ENCODE data around the gene TEX264. TPM values are rescaled to one million over a fixed set of nuclear protein-coding genes. Genes with fewer than 3 reads are reported as not detected.

TEX264 gene
- polyA plus RNA-seq, 1 donor from 2014 or later = 35.4 TPM

DNA sequence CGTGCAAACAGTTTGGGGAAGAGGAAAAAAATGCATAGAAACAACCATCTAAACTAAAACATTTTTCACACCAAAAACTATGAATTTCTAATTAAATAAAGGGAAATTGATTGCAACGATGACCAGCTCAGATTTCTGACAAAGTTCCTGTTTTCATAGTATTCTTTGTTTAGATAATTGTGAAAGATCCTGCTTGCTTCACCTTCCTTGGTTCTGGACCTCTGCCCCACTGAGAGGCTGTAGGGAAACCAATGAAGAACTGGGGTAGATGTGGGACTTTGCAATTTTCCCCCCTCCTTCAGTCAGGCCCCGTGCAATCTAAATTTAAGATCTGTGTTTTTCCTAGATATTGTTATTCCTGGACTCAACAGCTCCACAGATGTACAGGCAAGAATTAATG lies 13.8 kb upstream of the TEX264 start:
- Histone ChIP-seq H3F3A (ENCODE audit: insufficient read depth, low read length, poor library complexity, severe bottlenecking) (no peaks in the 10 kb centered on the region), H3K79me2 (replicated peaks; ENCODE audit: insufficient read depth, low read length) (no peaks in the 10 kb centered on the region), H3K9me2 (ENCODE audit: insufficient read depth, low read length) (no peaks in the 10 kb centered on the region), H4K20me1 (ENCODE audit: insufficient read depth) (no peaks in the 10 kb centered on the region), H3K4me3 (ENCODE audit: low read length) (no peak overlapping the region), H3K9me3 (ENCODE audit: low read length) (no peaks in the 10 kb centered on the region), H3K36me3 (ENCODE audit: insufficient read depth, low read length) (peaks cover 4% of the 10 kb centered on the region), H2AFZ (ENCODE audit: low read depth, low read length) (no peak overlapping the region), H3K4me2 (ENCODE audit: low read length) (no peak overlapping the region), H3K27ac (ENCODE audit: low read length) (no peak overlapping the region), H3K9ac (ENCODE audit: low read length) (no peak overlapping the region), H3K27me3 (ENCODE audit: insufficient read depth, low read depth, low read length) (no peaks in the 10 kb centered on the region)
- no peak for TF ChIP-seq RAD21 (conservative IDR thresholded peaks at IDR 0.05)
- TF ChIP-seq EP300 (conservative IDR thresholded peaks at IDR 0.05; ENCODE audit: poor library complexity, severe bottlenecking) = no peak
- TF ChIP-seq MXI1 (conservative IDR thresholded peaks at IDR 0.05; ENCODE audit: poor library complexity, severe bottlenecking) = no peak
- no peak for TF ChIP-seq TAF1 (IDR thresholded peaks at IDR 0.05; ENCODE audit: low read depth)
- TF ChIP-seq, protein P1, sequence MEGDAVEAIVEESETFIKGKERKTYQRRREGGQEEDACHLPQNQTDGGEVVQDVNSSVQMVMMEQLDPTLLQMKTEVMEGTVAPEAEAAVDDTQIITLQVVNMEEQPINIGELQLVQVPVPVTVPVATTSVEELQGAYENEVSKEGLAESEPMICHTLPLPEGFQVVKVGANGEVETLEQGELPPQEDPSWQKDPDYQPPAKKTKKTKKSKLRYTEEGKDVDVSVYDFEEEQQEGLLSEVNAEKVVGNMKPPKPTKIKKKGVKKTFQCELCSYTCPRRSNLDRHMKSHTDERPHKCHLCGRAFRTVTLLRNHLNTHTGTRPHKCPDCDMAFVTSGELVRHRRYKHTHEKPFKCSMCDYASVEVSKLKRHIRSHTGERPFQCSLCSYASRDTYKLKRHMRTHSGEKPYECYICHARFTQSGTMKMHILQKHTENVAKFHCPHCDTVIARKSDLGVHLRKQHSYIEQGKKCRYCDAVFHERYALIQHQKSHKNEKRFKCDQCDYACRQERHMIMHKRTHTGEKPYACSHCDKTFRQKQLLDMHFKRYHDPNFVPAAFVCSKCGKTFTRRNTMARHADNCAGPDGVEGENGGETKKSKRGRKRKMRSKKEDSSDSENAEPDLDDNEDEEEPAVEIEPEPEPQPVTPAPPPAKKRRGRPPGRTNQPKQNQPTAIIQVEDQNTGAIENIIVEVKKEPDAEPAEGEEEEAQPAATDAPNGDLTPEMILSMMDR (IDR thresholded peaks at IDR 0.05; ENCODE audit: poor library complexity, severe bottlenecking) = no peak
- TF ChIP-seq POLR2AphosphoS5 (IDR thresholded peaks at IDR 0.05) = no peak
- TF ChIP-seq, protein P2, sequence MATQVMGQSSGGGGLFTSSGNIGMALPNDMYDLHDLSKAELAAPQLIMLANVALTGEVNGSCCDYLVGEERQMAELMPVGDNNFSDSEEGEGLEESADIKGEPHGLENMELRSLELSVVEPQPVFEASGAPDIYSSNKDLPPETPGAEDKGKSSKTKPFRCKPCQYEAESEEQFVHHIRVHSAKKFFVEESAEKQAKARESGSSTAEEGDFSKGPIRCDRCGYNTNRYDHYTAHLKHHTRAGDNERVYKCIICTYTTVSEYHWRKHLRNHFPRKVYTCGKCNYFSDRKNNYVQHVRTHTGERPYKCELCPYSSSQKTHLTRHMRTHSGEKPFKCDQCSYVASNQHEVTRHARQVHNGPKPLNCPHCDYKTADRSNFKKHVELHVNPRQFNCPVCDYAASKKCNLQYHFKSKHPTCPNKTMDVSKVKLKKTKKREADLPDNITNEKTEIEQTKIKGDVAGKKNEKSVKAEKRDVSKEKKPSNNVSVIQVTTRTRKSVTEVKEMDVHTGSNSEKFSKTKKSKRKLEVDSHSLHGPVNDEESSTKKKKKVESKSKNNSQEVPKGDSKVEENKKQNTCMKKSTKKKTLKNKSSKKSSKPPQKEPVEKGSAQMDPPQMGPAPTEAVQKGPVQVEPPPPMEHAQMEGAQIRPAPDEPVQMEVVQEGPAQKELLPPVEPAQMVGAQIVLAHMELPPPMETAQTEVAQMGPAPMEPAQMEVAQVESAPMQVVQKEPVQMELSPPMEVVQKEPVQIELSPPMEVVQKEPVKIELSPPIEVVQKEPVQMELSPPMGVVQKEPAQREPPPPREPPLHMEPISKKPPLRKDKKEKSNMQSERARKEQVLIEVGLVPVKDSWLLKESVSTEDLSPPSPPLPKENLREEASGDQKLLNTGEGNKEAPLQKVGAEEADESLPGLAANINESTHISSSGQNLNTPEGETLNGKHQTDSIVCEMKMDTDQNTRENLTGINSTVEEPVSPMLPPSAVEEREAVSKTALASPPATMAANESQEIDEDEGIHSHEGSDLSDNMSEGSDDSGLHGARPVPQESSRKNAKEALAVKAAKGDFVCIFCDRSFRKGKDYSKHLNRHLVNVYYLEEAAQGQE (IDR thresholded peaks at IDR 0.05; ENCODE audit: borderline replicate concordance) = no peak
- no peak for TF ChIP-seq SMC3 (conservative IDR thresholded peaks at IDR 0.05; ENCODE audit: poor library complexity)
- TF ChIP-seq EZH2 (IDR thresholded peaks at IDR 0.05; ENCODE audit: borderline replicate concordance, insufficient read depth, low read length, poor library complexity, severe bottlenecking) = no peak

DNA sequence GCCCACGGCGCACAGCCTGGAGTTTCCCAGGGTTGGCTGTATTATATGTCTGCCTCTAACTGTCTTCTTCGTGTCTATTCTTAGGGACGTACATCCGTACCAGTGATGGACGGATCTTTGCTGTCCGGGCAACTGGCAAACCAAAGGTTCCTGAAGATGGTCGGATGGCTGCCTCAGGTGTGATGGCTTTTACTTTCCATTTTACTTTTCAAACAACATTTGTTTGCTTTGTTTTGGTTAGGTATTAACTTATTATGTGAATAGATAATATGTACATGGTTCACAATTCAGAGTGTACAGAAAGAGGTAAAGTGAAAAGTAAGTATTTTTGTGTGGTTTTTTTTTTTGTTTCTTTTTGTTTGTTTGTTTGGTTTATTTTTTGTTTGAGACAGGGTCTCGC lies 11.1 kb upstream of the TEX264 start:
- Histone ChIP-seq H3K4me2 (ENCODE audit: low read length) (no peak overlapping the region), H2AFZ (ENCODE audit: low read depth, low read length) (no peak overlapping the region), H3K4me3 (ENCODE audit: low read length) (no peak overlapping the region), H3K9ac (ENCODE audit: low read length) (no peak overlapping the region), H3K79me2 (replicated peaks; ENCODE audit: insufficient read depth, low read length) (no peaks in the 10 kb centered on the region), H3K36me3 (ENCODE audit: insufficient read depth, low read length) (peaks cover 4% of the 10 kb centered on the region), H3F3A (ENCODE audit: insufficient read depth, low read length, poor library complexity, severe bottlenecking) (no peaks in the 10 kb centered on the region), H3K9me2 (ENCODE audit: insufficient read depth, low read length) (no peaks in the 10 kb centered on the region), H4K20me1 (ENCODE audit: insufficient read depth) (no peaks in the 10 kb centered on the region), H3K9me3 (ENCODE audit: low read length) (no peaks in the 10 kb centered on the region), H3K27me3 (ENCODE audit: insufficient read depth, low read depth, low read length) (no peaks in the 10 kb centered on the region), H3K27ac (ENCODE audit: low read length) (no peak overlapping the region)
- TF ChIP-seq, protein P1 (IDR thresholded peaks at IDR 0.05; ENCODE audit: poor library complexity, severe bottlenecking) = no peak
- TF ChIP-seq RAD21 (conservative IDR thresholded peaks at IDR 0.05) (no peak), MXI1 (conservative IDR thresholded peaks at IDR 0.05; ENCODE audit: poor library complexity, severe bottlenecking) (no peak), POLR2AphosphoS5 (IDR thresholded peaks at IDR 0.05) (no peak), EZH2 (IDR thresholded peaks at IDR 0.05; ENCODE audit: borderline replicate concordance, insufficient read depth, low read length, poor library complexity, severe bottlenecking) (no peak), SMC3 (conservative IDR thresholded peaks at IDR 0.05; ENCODE audit: poor library complexity) (no peak)
- TF ChIP-seq, protein P2 (IDR thresholded peaks at IDR 0.05; ENCODE audit: borderline replicate concordance) = no peak
